ENCODE data around the gene EMILIN1.
A peak's percentile ranks its signal among the peaks of the same experiment; 100 is the strongest.
"Not testable (repeated sequence)": the region's sequence is repeated elsewhere in the genome, so short reads cannot be mapped to it uniquely, and the experiment has no call there.

Gene EMILIN1

DNA sequence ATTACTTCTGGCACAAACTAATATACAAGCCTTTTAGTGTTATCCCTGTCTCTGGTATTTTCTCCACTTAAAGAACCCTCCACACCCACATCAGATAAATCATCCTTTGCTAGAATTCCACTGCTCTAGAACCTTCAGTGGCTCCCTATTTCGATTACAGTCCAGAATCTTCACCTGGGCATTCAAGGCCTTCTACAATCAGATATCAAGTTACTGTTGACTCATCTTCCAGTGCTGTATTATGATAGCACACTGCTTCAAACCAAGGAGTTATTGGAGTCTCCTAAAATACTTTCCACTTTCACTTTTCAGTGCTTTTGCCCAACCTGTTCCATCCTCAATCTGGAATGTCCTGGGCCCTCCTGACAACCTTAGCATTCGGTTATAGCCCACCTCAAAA is 37.1 kb downstream of the EMILIN1 start:
- no peaks in the 10 kb centered on the region for H3K9me2 ChIP-seq (replicated peaks; ENCODE audit: control insufficient read depth, low read length)
- no peaks in the 10 kb centered on the region for H3K36me3 ChIP-seq (ENCODE audit: control insufficient read depth, low read length)
- H3K79me2 ChIP-seq (ENCODE audit: control insufficient read depth, low read length), result no peaks in the 10 kb centered on the region
- no peaks in the 10 kb centered on the region for H3K9me3 ChIP-seq (ENCODE audit: control insufficient read depth, insufficient read depth, low read length)
- no peak overlapping the region for H3K4me2 ChIP-seq (ENCODE audit: low read length)
- no peak overlapping the region for H3K27ac ChIP-seq (ENCODE audit: low read depth, low read length)
- peaks cover 3% of the 10 kb centered on the region; the same call in 1 of the 2 replicates for H3K4me1 ChIP-seq (ENCODE audit: control insufficient read depth, low read length)
- no peaks in the 10 kb centered on the region for H4K20me1 ChIP-seq (ENCODE audit: control insufficient read depth, insufficient read depth, low read depth, low read length)
- H3K4me3 ChIP-seq (ENCODE audit: low read length), result no peak overlapping the region
- no peak for TF ChIP-seq EZH2phosphoT487 (IDR thresholded peaks at IDR 0.05; ENCODE audit: borderline replicate concordance, low read length)
- TF ChIP-seq, protein P1, sequence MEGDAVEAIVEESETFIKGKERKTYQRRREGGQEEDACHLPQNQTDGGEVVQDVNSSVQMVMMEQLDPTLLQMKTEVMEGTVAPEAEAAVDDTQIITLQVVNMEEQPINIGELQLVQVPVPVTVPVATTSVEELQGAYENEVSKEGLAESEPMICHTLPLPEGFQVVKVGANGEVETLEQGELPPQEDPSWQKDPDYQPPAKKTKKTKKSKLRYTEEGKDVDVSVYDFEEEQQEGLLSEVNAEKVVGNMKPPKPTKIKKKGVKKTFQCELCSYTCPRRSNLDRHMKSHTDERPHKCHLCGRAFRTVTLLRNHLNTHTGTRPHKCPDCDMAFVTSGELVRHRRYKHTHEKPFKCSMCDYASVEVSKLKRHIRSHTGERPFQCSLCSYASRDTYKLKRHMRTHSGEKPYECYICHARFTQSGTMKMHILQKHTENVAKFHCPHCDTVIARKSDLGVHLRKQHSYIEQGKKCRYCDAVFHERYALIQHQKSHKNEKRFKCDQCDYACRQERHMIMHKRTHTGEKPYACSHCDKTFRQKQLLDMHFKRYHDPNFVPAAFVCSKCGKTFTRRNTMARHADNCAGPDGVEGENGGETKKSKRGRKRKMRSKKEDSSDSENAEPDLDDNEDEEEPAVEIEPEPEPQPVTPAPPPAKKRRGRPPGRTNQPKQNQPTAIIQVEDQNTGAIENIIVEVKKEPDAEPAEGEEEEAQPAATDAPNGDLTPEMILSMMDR (IDR thresholded peaks at IDR 0.05; ENCODE audit: low read depth, low read length, poor library complexity, severe bottlenecking), result no peak
- H3F3A ChIP-seq (ENCODE audit: control insufficient read depth, insufficient read depth), result no peaks in the 10 kb centered on the region
- peaks cover 6% of the 10 kb centered on the region; the same call in 1 of the 2 replicates for H3K27me3 ChIP-seq (ENCODE audit: control insufficient read depth, low read length)

DNA sequence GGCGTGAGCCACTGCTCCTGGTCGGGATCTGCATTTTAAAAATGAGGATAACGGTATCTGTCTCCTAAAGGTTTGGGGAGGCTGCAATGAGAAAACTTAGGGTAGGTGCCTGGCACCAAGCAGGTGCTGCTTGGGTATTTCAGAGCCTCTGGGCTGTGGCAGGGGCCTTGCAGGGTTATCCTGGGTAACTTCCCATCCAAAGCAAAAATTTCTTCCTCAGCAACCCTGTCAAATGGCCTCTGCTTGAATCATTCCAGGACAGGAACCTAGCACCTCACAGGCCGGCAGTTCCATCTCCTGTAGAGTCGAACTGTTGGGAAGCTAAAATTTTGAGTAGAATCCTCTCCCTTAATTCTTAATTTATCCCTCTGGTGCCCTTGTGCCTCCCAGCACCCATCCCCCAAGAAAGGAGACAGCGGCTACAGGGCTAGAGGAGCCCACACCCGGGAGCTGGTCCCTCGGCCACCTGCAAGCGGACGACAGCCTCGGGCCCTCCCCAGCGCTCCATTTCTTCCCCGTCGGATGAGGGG is 39.6 kb downstream of the EMILIN1 start:
- H3K27ac ChIP-seq (ENCODE audit: low read depth, low read length), result no peak overlapping the region
- H3K36me3 ChIP-seq (ENCODE audit: control insufficient read depth, low read length), result no peaks in the 10 kb centered on the region
- no peaks in the 10 kb centered on the region for H3K79me2 ChIP-seq (ENCODE audit: control insufficient read depth, low read length)
- TF ChIP-seq, protein P1 (IDR thresholded peaks at IDR 0.05; ENCODE audit: low read depth, low read length, poor library complexity, severe bottlenecking), result no peak
- peak overlapping the region; percentile 55 for H3K4me3 ChIP-seq (ENCODE audit: low read length)
- H3K9me2 ChIP-seq (replicated peaks; ENCODE audit: control insufficient read depth, low read length), result no peaks in the 10 kb centered on the region
- peaks cover 19% of the 10 kb centered on the region for H3K27me3 ChIP-seq (ENCODE audit: control insufficient read depth, low read length)
- H3K4me1 ChIP-seq (ENCODE audit: control insufficient read depth, low read length), result peaks cover 3% of the 10 kb centered on the region
- H3F3A ChIP-seq (ENCODE audit: control insufficient read depth, insufficient read depth), result no peaks in the 10 kb centered on the region
- peak overlapping the region; percentile 65 for H3K4me2 ChIP-seq (ENCODE audit: low read length)
- H3K9me3 ChIP-seq (ENCODE audit: control insufficient read depth, insufficient read depth, low read length), result no peaks in the 10 kb centered on the region
- no peaks in the 10 kb centered on the region for H4K20me1 ChIP-seq (ENCODE audit: control insufficient read depth, insufficient read depth, low read depth, low read length)

DNA sequence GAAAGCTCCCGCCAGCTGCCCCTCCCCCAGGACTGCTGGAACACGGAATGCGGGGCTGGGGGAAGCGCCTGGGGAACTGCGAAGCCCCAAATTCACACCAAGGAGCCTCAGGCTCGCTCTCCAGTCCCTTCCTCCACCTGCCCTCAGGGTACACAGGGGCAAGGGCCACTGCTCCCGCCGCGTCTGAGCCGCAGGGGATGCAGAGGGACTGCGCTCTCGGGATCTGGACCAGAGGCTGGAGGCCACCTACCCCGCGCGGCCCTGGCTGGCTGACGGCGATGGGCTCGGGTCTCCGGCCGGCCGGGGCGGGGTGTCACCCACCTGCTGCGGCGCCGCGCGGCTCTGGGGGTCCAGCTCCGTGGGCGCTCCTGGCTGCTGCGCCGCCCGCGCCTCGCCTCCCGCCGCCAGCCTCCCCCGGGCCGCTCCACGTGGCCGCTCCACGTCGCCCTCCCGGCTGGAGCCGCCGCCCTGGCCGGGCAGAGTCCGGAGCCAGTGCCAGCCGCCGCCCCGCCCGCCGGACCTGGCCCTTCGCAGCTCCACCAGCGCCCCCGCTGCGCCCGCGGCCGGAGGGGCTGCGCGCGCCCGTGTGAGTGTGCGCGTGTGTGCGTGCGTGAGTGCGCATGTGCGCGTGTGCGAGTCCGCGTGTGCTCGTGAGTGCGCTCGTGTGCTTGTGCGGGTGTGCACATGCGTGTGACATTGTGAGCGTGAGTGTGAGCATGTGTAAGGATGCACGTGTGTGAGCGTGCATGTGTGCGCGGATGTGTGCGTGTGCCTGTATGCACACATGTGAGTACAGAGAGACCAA is 40.3 kb downstream of the EMILIN1 start, which contains the start of gene CGREF1:
CGREF1 (minus strand) TSS at position 604 of the 805 bp plus-strand sequence. CDS start 14,762 bp downstream, outside the sequence.
- Histone ChIP-seq H3K79me2 (ENCODE audit: control insufficient read depth, low read length) (no peaks in the 10 kb centered on the region), H3K4me2 (ENCODE audit: low read length) (peak within 1 kb of the TSS; percentile 65), H4K20me1 (ENCODE audit: control insufficient read depth, insufficient read depth, low read depth, low read length) (no peaks in the 10 kb centered on the region), H3K4me3 (ENCODE audit: low read length) (peak within 1 kb of the TSS; percentile 55), H3F3A (ENCODE audit: control insufficient read depth, insufficient read depth) (no peaks in the 10 kb centered on the region), H3K27ac (ENCODE audit: low read depth, low read length) (no peak within 1 kb of the TSS), H3K27me3 (ENCODE audit: control insufficient read depth, low read length) (peaks cover 25% of the 10 kb centered on the region), H3K9me3 (ENCODE audit: control insufficient read depth, insufficient read depth, low read length) (no peaks in the 10 kb centered on the region), H3K4me1 (ENCODE audit: control insufficient read depth, low read length) (peaks cover 9% of the 10 kb centered on the region), H3K9me2 (replicated peaks; ENCODE audit: control insufficient read depth, low read length) (no peaks in the 10 kb centered on the region), H3K36me3 (ENCODE audit: control insufficient read depth, low read length) (no peaks in the 10 kb centered on the region)
- TF ChIP-seq, protein P1 (IDR thresholded peaks at IDR 0.05; ENCODE audit: low read depth, low read length, poor library complexity, severe bottlenecking), result no peak
- no peak for TF ChIP-seq EZH2phosphoT487 (IDR thresholded peaks at IDR 0.05; ENCODE audit: borderline replicate concordance, low read length)

DNA sequence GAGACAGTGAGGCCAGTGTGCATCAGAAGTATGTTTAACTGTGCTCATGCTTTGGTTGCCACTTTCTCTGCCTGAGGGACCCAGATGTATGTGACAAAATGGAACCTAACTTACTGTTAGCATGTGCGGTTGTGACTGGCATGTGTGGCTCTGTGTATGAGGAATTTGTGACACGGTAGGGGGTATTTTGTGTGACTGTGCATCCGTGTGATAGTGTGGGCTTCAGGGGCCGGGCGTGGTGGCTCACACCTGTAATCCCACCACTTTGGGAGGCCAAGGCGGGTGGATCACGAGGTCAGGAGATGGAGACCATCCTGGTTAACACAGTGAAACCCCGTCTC is 40.9 kb downstream of the EMILIN1 start:
- Histone ChIP-seq H3K4me1 (ENCODE audit: control insufficient read depth, low read length) (peaks cover 13% of the 10 kb centered on the region), H3K4me3 (ENCODE audit: low read length) (peak overlapping the region; percentile 55), H3K4me2 (ENCODE audit: low read length) (peak overlapping the region; percentile 65), H3K27me3 (ENCODE audit: control insufficient read depth, low read length) (peaks cover 29% of the 10 kb centered on the region)
- not testable (repeated sequence) for H3K9me2 ChIP-seq (replicated peaks; ENCODE audit: control insufficient read depth, low read length); H3K79me2 ChIP-seq (ENCODE audit: control insufficient read depth, low read length); H3K36me3 ChIP-seq (ENCODE audit: control insufficient read depth, low read length); H3K9me3 ChIP-seq (ENCODE audit: control insufficient read depth, insufficient read depth, low read length); H3F3A ChIP-seq (ENCODE audit: control insufficient read depth, insufficient read depth); H4K20me1 ChIP-seq (ENCODE audit: control insufficient read depth, insufficient read depth, low read depth, low read length); H3K27ac ChIP-seq (ENCODE audit: low read depth, low read length)
